H1 (cell line): ENCODE data around the gene HDDC3. TPM values are rescaled to one million over a fixed set of nuclear protein-coding genes. Genes with fewer than 3 reads are reported as not detected.

Experiments used
- ASH2L ChIP-seq: fragments of 200-600, 300-600 bp; sonication (generic); IDR thresholded peaks from one replicate; pipeline ENCODE4 v1.7.1; 2017; ENCODE audit warnings: low read length
- BRCA1 ChIP-seq: IDR thresholded peaks from 2 replicates; pipeline ENCODE4 v1.6.1; 2012; ENCODE audit warnings: low read depth, low read length, improper control_type of control experiment
- JUN ChIP-seq: IDR thresholded peaks from 2 replicates; pipeline ENCODE4 v1.6.1; 2011; ENCODE audit warnings: low read depth, mild to moderate bottlenecking, improper control_type of control experiment, low read length
- PHF8 ChIP-seq: fragments of 200-600 bp; sonication (generic); conservative IDR thresholded peaks from 2 replicates; pipeline ENCODE4 v1.7.1; 2012; ENCODE audit warnings: low read depth, mild to moderate bottlenecking, inconsistent platforms, low read length, moderate library complexity
- SIN3A ChIP-seq, 2 experiments: IDR thresholded peaks in 1 of 2; conservative IDR thresholded peaks in 1 of 2; 2 replicates each; pipeline ENCODE4 v1.6.1; 2011 to 2012; ENCODE audit warnings: low read length in 2 of 2, improper control_type of control experiment in 1 of 2, low read depth in 1 of 2, mild to moderate bottlenecking in 1 of 2
- SIRT6 ChIP-seq: IDR thresholded peaks from one replicate; pipeline ENCODE4 v1.7.1; 2012; ENCODE audit warnings: low read length, inconsistent platforms
- TAF7 ChIP-seq: optimal IDR thresholded peaks from 2 replicates; pipeline ENCODE3; 2011; ENCODE audit warnings: low read depth, mild to moderate bottlenecking, inconsistent platforms, low read length, moderate library complexity, borderline replicate concordance
- polyA plus RNA-seq, 7 experiments: library from polyadenylated mRNA; depleted of rRNA in 3 of 7; stranded (reverse) in 5 of 7; unstranded in 2 of 7; fragments of >200 nt in 5 of 7; fragments of 200-250 nt in 2 of 7; gene quantifications; 1 replicate in 5 of 7; 2 replicates in 1 of 7; 4 replicates in 1 of 7; pipeline versions ENCODE4 v1.2.1 to v1.2.3, GENCODE V29; 2011 to 2013; ENCODE audit warnings: missing spikeins in 2 of 7, mixed read lengths in 2 of 7
- total RNA-seq: library from RNA; stranded (reverse); fragmentation: NEBNext Ultra II Directional; extraction: Animal tissue kit (Norgen Biotek cat#: 25700); gene quantifications from 2 replicates; pipeline ENCODE4 v1.2.1, GENCODE V29; 2021

HDDC3 gene
- total and polyA plus RNA-seq, 2 of the 8 experiments (the other 6 are each of a cell fraction or from before 2014, with no cell fraction given) = 16.3 to 16.5 TPM

DNA sequence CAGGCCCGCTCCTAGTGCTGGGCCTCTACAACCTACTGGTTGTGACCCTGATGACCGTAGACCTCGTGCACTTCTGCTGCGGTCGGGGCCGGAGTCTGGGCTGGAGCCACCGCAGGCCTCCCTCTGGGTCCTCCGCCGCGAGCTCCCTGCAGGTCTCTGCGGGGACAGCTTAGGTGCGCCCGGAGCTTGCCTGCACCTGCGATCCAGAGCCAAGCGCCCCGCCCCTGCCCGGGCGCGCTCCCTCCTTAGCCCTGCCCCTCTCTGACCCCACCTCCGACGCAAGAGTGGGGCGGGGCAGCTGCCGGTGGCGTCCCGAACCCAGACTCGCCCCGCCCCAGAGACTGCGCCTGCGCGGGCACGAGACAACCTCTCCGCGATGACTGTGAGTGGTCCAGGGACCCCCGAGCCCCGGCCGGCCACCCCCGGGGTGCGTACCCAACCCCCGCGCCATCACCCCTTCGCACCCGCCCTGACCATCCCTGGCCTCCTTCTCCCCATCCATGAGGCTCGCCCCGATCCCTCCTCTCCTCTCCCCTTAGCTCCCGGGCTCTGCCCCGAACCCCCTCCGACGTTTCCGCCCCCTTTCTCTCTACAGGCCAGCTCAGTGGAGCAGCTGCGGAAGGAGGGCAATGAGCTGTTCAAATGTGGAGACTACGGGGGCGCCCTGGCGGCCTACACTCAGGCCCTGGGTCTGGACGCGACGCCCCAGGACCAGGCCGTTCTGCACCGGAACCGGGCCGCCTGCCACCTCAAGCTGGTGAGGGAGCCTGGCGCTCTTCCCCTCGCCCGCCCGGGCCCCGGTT, 2.8 kb upstream of the HDDC3 start, which contains the start of gene UNC45A (continued):
- TF ChIP-seq PHF8 (peak; percentile 47; the same call in 1 of the 2 replicates), JUN (no peak), SIN3A (conservative IDR thresholded peaks at IDR 0.05 in 1 of 2, IDR thresholded peaks at IDR 0.05 in 1 of 2; ENCODE audit: low read depth in 1 of 2, low read length in 2 of 2) (peak in 1 of 2 experiments; percentile 70; a peak in 1 of 4 replicates), BRCA1 (no peak), TAF7 (peak; percentile 24), ASH2L (peak; percentile 74), SIRT6 (no peak)
